Dermis microvascular lymphatic vessel endothelial cell (primary cell): ENCODE measurements around the gene COQ4. TPM values are rescaled to one million over a fixed set of nuclear protein-coding genes. Genes with fewer than 3 reads are reported as not detected.
A peak's percentile ranks its signal among the peaks of the same experiment; 100 is the strongest.

Experiments used
- DNase-seq, 2 donors: peaks; one replicate each; pipeline versions ENCODE4 v3.0.0 to v3.0.0-alpha.2; 2010; ENCODE audit warnings: low read depth in 2 of 2
- total RNA-seq: library from RNA; depleted of rRNA; stranded (reverse); fragments of >200 nt; gene quantifications from 2 replicates; pipeline ENCODE4 v1.2.1, GENCODE V29; 2014

COQ4 gene
- total RNA-seq, 1 donor from 2014 or later, result 23.4 TPM

- DNase-seq, result peak; percentile 65 to 87
These were observed 49.6 kb downstream of the COQ4 start for GRCh38 chr9:128372188-128372641.

- peak in 1 of 2 donors; percentile 64 for DNase-seq
These were observed 50.1 kb downstream of the COQ4 start for GRCh38 chr9:128372784-128373183.

GRCh38 chr9:128374221-128374675 is 51.6 kb downstream of the COQ4 start:
- no peak for DNase-seq

- DNase-seq, result no peak
These were observed 53.2 kb downstream of the COQ4 start for GRCh38 chr9:128375865-128376264.

GRCh38 chr9:128382261-128382660 is 59.6 kb downstream of the COQ4 start:
- DNase-seq, result no peak

GRCh38 chr9:128383007-128383753 is 60.5 kb downstream of the COQ4 start:
- no peak for DNase-seq

Other genes starting within 250 kb of the COQ4 start
- gene PTGES2, start 195.1 kb upstream of the COQ4 start, total RNA-seq, result 67.3 and 73.2 TPM in 2 replicates
- gene LCN2, start 173.4 kb upstream of the COQ4 start, total RNA-seq, result not detected in 2 replicates
- gene BBLN, start 162.6 kb upstream of the COQ4 start, total RNA-seq, result 26.3 and 62.5 TPM in 2 replicates
- 11.7 and 18.3 TPM in 2 replicates for gene CIZ1, start 131.3 kb upstream of the COQ4 start, total RNA-seq
- 0.13 and 0.38 TPM in 2 replicates for gene DNM1, start 119.5 kb upstream of the COQ4 start, total RNA-seq
- gene GOLGA2, start 46.8 kb upstream of the COQ4 start, total RNA-seq, result 34.7 and 40.7 TPM in 2 replicates
- gene SWI5, start 46.6 kb upstream of the COQ4 start, total RNA-seq, result 15.8 and 16.4 TPM in 2 replicates
- 27.5 and 27.7 TPM in 2 replicates for gene TRUB2, start 392 bp upstream of the COQ4 start, total RNA-seq
- 19.9 and 29.8 TPM in 2 replicates for gene SLC27A4, start 17.7 kb downstream of the COQ4 start, total RNA-seq
- gene URM1, start 48.5 kb downstream of the COQ4 start, total RNA-seq, result 47.8 and 66.2 TPM in 2 replicates
- gene CERCAM, start 98.0 kb downstream of the COQ4 start, total RNA-seq, result 17.5 and 28.2 TPM in 2 replicates
- 23.4 and 24.8 TPM in 2 replicates for gene ODF2, start 133.2 kb downstream of the COQ4 start, total RNA-seq
- gene GLE1, start 181.9 kb downstream of the COQ4 start, total RNA-seq, result 10.0 and 15.7 TPM in 2 replicates
- 472 TPM in 2 replicates for gene SPTAN1, start 229.7 kb downstream of the COQ4 start, total RNA-seq